Tibial nerve (tissue), 4 donors: Measurements from ENCODE around the gene MAP2K2. TPM values are rescaled to one million over a fixed set of nuclear protein-coding genes. Genes with fewer than 3 reads are reported as not detected.

Source experiments
- DNase-seq, 2 donors: peaks; one replicate each; pipeline ENCODE4 v3.0.0-alpha.2; 2019; ENCODE audit warnings: low spot score in 2 of 2
- H3K27ac ChIP-seq, 4 donors: fragments of 200-600 bp; sonication (generic) in 3 of 4; one replicate each; pipeline ENCODE4 v1.5.1; 2017 to 2019; ENCODE audit warnings: mild to moderate bottlenecking in 1 of 4
- H3K27me3 ChIP-seq, 2 donors: fragments of 200-600 bp; sonication (generic) in 1 of 2; one replicate each; pipeline versions ENCODE4 v1.5.1 to v1.6.0; 2017 to 2019
- H3K36me3 ChIP-seq, 3 donors: fragments of 200-600 bp; sonication (generic); one replicate each; pipeline ENCODE4 v1.5.1; 2018 to 2019
- H3K4me1 ChIP-seq, 4 donors: fragments of 200-600 bp; sonication (generic) in 3 of 4; one replicate each; pipeline ENCODE4 v1.5.1; 2017 to 2019
- H3K4me3 ChIP-seq, 4 donors: fragments of 200-600 bp; sonication (generic) in 3 of 4; one replicate each; pipeline ENCODE4 v1.5.1; 2017 to 2019; ENCODE audit warnings: mild to moderate bottlenecking in 1 of 4, moderate library complexity in 1 of 4
- H3K9me3 ChIP-seq, 4 donors: fragments of 200-600 bp; sonication (generic) in 3 of 4; one replicate each; pipeline ENCODE4 v1.5.1; 2017 to 2019
- CTCF ChIP-seq, 5 experiments: fragments of 200-600 bp in 3 of 5; fragments of 450-650 bp in 2 of 5; sonication (generic) in 3 of 5; IDR thresholded peaks; one replicate each; pipeline ENCODE4 v1.5.1; 2016 to 2019; ENCODE audit warnings: antibody characterized with exemption in 5 of 5, mild to moderate bottlenecking in 3 of 5, moderate library complexity in 2 of 5
- EP300 ChIP-seq, 2 donors: sonication (generic); formaldehyde crosslinking; IDR thresholded peaks; one replicate each; pipeline ENCODE4 v1.6.1; 2017; ENCODE audit warnings: antibody characterized with exemption in 2 of 2, mild to moderate bottlenecking in 1 of 2
- POLR2A ChIP-seq, 2 donors: fragments of 450-650 bp; IDR thresholded peaks; one replicate each; pipeline ENCODE4 v1.6.1; 2017; ENCODE audit warnings: antibody characterized with exemption in 2 of 2, mild to moderate bottlenecking in 2 of 2, moderate library complexity in 2 of 2
- WGBS, 2 donors: methylation state at CpG; one replicate each; pipeline ENCODE4 v1.1.5; 2018; 5-methylcytosine and 5-hydroxymethylcytosine counted together
- total RNA-seq, 4 donors: library from RNA; depleted of rRNA; stranded (reverse); fragments of >200 nt; gene quantifications; one replicate each; pipeline ENCODE4 v1.1.0, GENCODE V29; 2016

The MAP2K2 gene
- total RNA-seq, 4 donors from 2014 or later, result 36.9 to 128 (median 75.0) TPM

GRCh38 chr19:4046362-4046691, 77.6 kb downstream of the MAP2K2 start:
- Histone ChIP-seq H3K27ac (peak overlapping the region in 3 of 4 donors; percentile 8 to 90 (median 83)), H3K4me3 (no peak overlapping the region), H3K36me3 (peaks cover 0 to 64% (median 6%) of the 10 kb centered on the region in 3 donors), H3K9me3 (no peaks in the 10 kb centered on the region), H3K4me1 (peaks cover 0 to 70% (median 23%) of the 10 kb centered on the region in 4 donors), H3K27me3 (no peaks in the 10 kb centered on the region)
- DNase-seq, result no peak
- no peak for TF ChIP-seq CTCF (IDR thresholded peaks at IDR 0.05)
- TF ChIP-seq POLR2A (IDR thresholded peaks at IDR 0.05), result no peak
- no peak for TF ChIP-seq EP300 (IDR thresholded peaks at IDR 0.05)
- WGBS, 2 donors, result 54 to 63% methylated on average over 7 of the region's 7 CpGs

- 75 to 77% methylated on average over 31 to 32 of the region's 32 CpGs for WGBS, 2 donors
- peaks cover 0 to 70% (median 23%) of the 10 kb centered on the region in 4 donors for H3K4me1 ChIP-seq
Measured at GRCh38 chr19:4045597-4046361, 78.1 kb downstream of the MAP2K2 start.

GRCh38 chr19:4044990-4045465, 78.9 kb downstream of the MAP2K2 start:
- 40 to 43% methylated on average over 19 to 21 of the region's 21 CpGs for WGBS, 2 donors
- no peaks in the 10 kb centered on the region for H3K27me3 ChIP-seq
- peak overlapping the region; percentile 6 to 18 (median 8) for H3K4me3 ChIP-seq
- TF ChIP-seq EP300 (IDR thresholded peaks at IDR 0.05) (no peak), POLR2A (IDR thresholded peaks at IDR 0.05) (no peak), CTCF (IDR thresholded peaks at IDR 0.05) (no peak)
- peaks cover 0 to 58% (median 6%) of the 10 kb centered on the region in 3 donors for H3K36me3 ChIP-seq
- H3K4me1 ChIP-seq, result peaks cover 0 to 63% (median 23%) of the 10 kb centered on the region in 4 donors
- peak overlapping the region; percentile 66 to 90 (median 79) for H3K27ac ChIP-seq
- H3K9me3 ChIP-seq, result no peaks in the 10 kb centered on the region
- no peak for DNase-seq

More at GRCh38 chr19:4045597-4046361, 78.1 kb downstream of the MAP2K2 start:
- no peaks in the 10 kb centered on the region for H3K9me3 ChIP-seq
- no peak for DNase-seq
- TF ChIP-seq EP300 (IDR thresholded peaks at IDR 0.05), result no peak
- TF ChIP-seq CTCF (IDR thresholded peaks at IDR 0.05), result no peak
- no peak for TF ChIP-seq POLR2A (IDR thresholded peaks at IDR 0.05)
- H3K36me3 ChIP-seq, result peaks cover 0 to 64% (median 6%) of the 10 kb centered on the region in 3 donors
- H3K4me3 ChIP-seq, result peak overlapping the region in 1 of 4 donors; percentile 6
- H3K27ac ChIP-seq, result peak overlapping the region; percentile 66 to 90 (median 79)
- no peaks in the 10 kb centered on the region for H3K27me3 ChIP-seq

GRCh38 chr19:4043966-4044715, 79.8 kb downstream of the MAP2K2 start:
- Histone ChIP-seq H3K27me3 (no peaks in the 10 kb centered on the region), H3K4me3 (no peak overlapping the region), H3K4me1 (peaks cover 0 to 54% (median 23%) of the 10 kb centered on the region in 4 donors), H3K36me3 (peaks cover 0 to 49% (median 6%) of the 10 kb centered on the region in 3 donors), H3K27ac (peak overlapping the region; percentile 66 to 90 (median 79)), H3K9me3 (no peaks in the 10 kb centered on the region)
- WGBS, 2 donors, result 50 to 58% methylated on average over 31 of the region's 31 CpGs
- no peak for DNase-seq
- TF ChIP-seq EP300 (IDR thresholded peaks at IDR 0.05), result no peak
- TF ChIP-seq CTCF (IDR thresholded peaks at IDR 0.05), result no peak
- TF ChIP-seq POLR2A (IDR thresholded peaks at IDR 0.05), result no peak
